Uterus (tissue), 2 donors: Measurements from ENCODE around the gene NFATC4.

Source experiments
- POLR2A ChIP-seq, 2 donors: fragments of 450-650 bp; IDR thresholded peaks; one replicate each; pipeline ENCODE4 v1.6.1; 2016; ENCODE audit warnings: antibody characterized with exemption in 2 of 2, mild to moderate bottlenecking in 1 of 2, moderate library complexity in 1 of 2
- TF ChIP-seq, protein P1 (sequence below), 4 experiments: fragments of 200-600 bp in 2 of 4; fragments of 450-650 bp in 2 of 4; sonication (generic) in 2 of 4; IDR thresholded peaks; one replicate each; pipeline ENCODE4 v1.5.1; 2016 to 2019; ENCODE audit warnings: antibody characterized with exemption in 4 of 4, mild to moderate bottlenecking in 2 of 4, moderate library complexity in 1 of 4

DNA sequence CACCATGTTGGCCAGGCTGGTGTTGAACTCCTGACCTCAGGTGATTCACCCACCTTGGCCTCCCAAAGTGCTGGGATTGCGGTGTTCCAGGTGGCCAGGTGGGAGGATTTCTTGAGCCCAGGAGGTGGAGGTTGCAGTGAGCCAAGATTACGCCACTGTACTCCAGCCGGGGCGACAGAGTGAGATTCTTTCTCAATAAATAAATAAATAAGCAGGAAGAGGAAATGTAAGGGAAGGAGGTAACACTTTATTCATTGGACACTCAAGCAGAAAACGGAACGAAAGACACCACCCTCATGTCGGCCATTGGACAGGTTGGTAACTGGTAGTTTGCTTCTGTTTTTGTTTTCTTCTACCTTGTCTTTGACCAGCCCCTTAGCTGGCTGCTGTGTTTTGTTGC, 13.0 kb upstream of the NFATC4 start:
- no peak for TF ChIP-seq POLR2A (IDR thresholded peaks at IDR 0.05)
- TF ChIP-seq, protein P1, sequence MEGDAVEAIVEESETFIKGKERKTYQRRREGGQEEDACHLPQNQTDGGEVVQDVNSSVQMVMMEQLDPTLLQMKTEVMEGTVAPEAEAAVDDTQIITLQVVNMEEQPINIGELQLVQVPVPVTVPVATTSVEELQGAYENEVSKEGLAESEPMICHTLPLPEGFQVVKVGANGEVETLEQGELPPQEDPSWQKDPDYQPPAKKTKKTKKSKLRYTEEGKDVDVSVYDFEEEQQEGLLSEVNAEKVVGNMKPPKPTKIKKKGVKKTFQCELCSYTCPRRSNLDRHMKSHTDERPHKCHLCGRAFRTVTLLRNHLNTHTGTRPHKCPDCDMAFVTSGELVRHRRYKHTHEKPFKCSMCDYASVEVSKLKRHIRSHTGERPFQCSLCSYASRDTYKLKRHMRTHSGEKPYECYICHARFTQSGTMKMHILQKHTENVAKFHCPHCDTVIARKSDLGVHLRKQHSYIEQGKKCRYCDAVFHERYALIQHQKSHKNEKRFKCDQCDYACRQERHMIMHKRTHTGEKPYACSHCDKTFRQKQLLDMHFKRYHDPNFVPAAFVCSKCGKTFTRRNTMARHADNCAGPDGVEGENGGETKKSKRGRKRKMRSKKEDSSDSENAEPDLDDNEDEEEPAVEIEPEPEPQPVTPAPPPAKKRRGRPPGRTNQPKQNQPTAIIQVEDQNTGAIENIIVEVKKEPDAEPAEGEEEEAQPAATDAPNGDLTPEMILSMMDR (IDR thresholded peaks at IDR 0.05): no peak
